Endometrium (tissue), 2 donors: ENCODE measurements around the gene PLAGL1.

Experiments
- FAIRE-seq: peaks from 2 replicates; lab custom pipeline; 2012; peaks lifted over from hg19 to GRCh38; lab: Jason Lieb, UNC
- donor health status: control.
- donor health status: control.

Gene PLAGL1

DNA sequence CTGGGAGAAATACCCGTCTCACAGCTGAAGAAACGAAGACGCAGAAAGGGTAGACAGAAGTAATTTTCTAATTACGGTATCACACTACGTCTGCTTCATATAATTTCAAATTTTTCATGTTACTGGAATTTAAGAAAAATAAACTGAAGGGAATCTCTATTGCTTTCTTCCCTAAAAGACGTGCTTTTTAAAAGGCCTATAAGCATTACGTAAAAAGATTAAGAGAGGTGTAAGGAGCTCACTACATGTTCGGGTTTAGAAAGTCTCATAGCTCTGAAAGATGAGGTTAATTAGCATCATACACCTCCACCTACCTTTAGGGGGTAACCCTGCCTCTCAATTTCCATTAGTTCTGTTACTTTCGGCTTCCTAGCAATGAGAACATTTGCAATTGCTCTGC is 787 bp upstream of the PLAGL1 start:
- no peak for FAIRE-seq

- no peak for FAIRE-seq
These were observed 460 bp downstream of the PLAGL1 start for GRCh38 chr6:144007478-144008119.

DNA sequence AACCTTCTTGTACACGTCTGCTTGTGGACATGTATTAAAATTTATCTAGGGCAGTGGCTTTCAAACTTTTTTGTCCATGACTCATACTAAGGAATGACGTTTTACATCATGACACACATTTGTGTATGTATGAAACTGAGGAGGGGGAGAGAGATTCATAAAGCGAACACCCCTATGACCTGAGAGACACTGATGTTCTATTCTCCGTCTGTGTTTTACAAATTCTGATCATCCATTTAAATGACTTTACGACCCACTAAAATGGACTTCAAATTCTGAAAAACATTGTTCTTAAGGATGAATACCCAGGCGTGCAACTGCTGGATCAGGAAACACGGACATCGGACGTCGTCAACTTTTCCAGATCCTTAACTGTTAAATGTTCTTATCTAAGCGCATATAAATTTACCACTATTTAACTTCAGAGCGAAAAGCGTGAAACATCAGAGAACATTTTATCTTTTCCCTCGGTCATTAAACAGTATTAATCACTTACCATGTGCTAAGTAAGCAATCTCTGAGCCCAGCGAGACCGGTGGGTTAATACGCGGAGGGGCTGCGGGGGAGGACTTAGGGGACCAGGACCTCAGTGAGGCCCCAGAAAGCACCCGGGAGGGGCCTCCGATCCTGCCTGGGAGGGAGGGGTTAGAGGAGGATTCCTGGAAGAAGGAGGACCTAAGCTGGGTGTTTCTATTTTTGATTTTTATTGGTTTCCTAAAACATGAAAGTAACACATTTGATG is 1.2 kb downstream of the PLAGL1 start:
- peak; percentile 48 for FAIRE-seq

- no peak for FAIRE-seq
These were observed 8.7 kb downstream of the PLAGL1 start for GRCh38 chr6:143999406-143999805.

- FAIRE-seq = no peak
These were observed 9.4 kb downstream of the PLAGL1 start for GRCh38 chr6:143998686-143999085.

GRCh38 chr6:143993965-143994646 is 14.0 kb downstream of the PLAGL1 start:
- FAIRE-seq = no peak

- FAIRE-seq = no peak
These were observed 15.8 kb downstream of the PLAGL1 start for GRCh38 chr6:143992285-143992684.

DNA sequence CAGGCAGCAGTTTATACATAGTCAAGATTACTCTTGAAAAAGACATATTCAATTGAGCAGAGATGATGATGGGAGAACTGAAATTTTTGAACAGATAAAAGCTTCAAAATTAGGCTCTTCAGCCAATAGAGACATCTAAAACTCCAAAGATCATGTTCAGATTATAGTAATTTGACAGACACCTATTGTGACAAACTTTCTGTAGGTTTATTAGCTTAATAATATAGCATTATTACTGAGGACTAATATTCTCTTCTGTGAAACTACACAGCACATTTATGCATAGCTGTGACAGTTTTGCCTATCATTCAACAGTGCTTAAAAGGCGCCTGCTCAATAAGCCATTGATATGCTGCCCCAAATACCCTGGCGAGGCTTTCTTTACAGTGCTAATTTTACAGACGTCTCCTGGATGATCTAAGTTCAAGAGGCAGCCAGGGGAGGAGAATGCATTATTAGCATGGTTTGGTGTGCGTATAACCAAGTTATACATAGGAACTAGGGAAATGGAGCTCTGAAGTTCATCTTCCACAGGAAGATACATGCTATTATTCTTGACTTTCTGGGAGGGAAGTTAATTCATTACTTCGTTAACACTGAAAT is 21.5 kb downstream of the PLAGL1 start:
- no peak for FAIRE-seq

GRCh38 chr6:143984666-143985065 is 23.4 kb downstream of the PLAGL1 start:
- FAIRE-seq = no peak

GRCh38 chr6:143982968-143983367 is 25.1 kb downstream of the PLAGL1 start:
- no peak for FAIRE-seq

DNA sequence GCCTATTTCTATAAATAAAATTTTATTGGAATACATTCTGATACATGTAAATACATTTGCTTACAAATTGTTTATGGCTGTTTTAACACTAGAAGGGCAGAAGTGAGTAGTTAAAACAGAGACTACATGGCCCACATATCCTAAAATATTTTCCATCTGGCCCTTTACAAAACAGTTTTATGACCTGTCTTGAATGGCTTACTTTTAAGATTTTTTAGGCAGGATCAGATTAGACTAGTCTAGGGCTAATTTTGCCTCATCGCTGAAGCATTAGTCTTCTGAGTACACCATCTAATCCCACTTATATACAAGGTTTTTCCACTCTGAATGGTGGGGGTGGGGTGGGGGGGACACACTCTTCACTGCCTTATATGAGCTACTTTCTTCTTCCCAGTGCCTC is 27.1 kb downstream of the PLAGL1 start:
- FAIRE-seq = peak; percentile 91

GRCh38 chr6:143976806-143977349 is 31.2 kb downstream of the PLAGL1 start:
- FAIRE-seq = no peak

DNA sequence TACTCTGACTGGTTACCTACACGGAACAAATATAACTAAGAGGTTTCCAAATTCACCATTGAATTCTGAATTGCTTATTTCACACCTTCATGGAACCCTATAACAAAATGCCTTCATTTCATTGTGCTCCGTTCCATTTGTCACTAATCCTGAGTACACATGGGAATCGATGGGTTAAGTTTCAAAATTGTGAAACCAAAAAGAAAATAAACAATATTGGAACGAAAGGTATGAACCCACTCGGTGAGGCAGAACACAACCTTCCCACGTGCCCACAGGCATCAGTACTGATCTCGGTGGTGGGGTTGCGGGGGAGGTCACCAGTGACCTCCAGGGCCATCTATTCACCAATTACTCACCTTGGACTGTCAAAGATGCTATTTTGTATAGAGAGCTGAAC is 34.0 kb downstream of the PLAGL1 start:
- no peak for FAIRE-seq

DNA sequence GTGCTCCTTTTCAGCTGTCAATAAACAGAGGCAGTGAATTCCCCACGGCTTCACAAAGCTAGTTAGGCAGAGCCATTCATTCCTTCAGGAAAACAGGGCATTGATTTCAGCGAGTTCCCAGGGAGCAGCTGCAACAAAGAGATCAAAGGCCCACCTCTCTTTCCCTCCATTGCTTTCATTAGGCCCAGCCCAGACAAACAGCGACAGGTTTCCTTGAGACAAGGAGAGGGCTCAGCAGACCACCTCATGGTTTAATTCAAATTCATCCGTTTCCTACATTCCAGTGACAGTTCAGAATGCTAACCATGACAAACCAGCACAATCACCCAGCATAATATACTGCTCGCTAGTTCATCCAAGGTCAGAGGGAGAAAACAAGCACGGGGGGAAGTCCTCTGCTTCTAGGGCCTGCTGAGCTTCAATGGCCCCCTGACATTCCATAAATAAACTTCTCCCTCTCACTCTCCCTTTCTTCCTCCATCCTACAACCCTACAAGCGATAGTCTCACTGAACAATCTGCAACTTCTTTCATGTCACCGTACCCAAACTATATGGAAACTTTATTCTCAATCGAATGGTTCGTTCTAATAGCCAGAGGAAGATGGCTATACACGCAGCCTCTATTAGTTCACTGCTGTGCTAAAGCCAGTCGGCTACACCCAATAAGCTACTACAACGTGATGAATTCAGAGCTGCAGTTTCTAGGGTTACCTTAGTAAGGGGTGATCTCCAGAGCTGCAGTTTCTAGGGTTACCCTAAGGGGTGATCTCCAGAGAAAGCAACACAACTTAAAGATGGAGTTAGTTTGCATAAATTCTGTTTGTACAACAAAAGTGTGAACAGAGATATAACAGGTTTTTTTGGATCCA is 34.7 kb downstream of the PLAGL1 start:
- no peak for FAIRE-seq

DNA sequence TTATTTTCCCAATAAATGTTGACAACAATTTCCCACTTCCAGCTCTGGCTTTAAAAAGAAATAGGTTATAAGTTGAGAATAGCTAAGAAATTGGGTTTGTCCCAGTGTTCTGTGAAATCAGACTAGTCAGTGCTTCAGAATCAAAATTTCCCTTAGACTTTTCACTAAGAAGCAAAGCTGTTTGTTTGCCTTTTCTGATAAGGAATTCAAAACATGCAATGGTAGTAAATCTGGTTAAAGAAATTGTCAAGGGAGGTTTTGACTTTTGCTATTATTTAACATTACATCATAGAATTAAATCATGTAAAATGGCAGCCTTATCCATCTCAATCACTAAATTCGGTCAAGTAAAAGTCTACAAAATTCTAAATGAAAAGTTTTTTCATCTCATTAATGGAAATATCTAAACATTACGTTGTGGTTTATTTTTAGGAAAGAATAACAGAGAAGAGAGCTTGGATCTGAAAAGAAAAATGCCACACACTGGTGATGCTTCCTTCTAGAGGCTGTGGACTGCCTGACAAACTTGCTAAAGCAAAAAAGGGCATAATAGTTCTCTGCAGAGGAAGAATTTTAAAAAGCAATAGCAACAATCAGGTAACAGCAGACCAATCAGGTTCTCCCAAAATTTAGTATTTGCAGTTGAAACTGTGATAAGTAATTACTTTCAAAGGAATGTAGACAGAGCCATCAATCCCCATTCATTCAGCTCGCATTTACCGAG is 36.4 kb downstream of the PLAGL1 start:
- no peak for FAIRE-seq

DNA sequence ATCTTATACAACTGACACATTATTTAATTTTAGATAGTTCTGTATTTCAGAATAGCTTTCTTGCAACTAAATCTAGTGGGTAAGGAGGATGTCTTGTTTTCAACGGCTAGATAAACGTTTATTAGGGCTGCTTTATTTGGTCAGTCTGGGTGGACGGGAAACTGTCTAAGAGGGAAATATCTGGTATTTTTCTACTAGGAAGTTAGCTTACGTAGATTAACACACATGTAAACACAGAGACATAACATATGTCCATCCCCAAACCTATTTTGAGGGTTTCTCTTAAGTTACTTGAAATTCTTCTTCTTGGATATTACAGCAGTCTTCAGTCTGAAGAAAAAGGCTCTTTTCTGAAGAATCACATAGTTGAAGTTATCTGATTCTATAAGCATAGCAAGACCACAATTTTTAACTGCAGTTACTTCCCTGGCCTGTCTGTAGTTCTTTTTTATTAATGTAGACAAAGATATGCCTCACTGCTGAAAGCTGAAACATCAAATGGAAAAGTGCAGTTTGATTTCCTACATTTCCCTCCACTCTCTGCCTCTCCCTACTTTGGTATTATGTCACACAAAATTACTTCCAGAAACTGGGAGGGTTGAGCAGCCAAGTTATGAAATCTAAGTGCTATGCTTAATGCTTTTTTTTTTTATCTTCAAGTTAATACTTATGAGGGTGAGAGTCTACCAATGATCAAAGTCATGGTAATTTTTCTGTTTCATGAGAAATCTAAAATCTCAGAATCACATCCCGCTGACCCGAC is 37.4 kb downstream of the PLAGL1 start:
- FAIRE-seq = no peak

DNA sequence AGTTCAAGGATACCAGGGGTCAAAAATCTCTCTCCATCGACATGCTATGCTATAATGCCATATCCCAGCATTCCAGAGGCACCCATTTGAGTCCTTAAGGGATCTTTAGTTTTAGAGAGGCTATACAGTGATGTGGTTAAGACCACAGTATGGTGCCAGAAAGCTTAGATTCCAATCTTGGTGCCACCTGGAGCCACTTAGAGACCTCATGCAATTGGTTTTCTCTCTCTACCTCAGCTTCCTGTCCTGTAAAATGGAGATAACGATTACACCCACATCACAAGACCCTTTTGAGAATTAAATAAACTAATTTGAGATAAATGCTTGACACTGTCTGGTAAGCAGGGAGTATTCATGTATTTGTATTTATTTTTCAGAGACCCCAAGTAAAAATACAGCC is 39.0 kb downstream of the PLAGL1 start:
- FAIRE-seq = no peak

DNA sequence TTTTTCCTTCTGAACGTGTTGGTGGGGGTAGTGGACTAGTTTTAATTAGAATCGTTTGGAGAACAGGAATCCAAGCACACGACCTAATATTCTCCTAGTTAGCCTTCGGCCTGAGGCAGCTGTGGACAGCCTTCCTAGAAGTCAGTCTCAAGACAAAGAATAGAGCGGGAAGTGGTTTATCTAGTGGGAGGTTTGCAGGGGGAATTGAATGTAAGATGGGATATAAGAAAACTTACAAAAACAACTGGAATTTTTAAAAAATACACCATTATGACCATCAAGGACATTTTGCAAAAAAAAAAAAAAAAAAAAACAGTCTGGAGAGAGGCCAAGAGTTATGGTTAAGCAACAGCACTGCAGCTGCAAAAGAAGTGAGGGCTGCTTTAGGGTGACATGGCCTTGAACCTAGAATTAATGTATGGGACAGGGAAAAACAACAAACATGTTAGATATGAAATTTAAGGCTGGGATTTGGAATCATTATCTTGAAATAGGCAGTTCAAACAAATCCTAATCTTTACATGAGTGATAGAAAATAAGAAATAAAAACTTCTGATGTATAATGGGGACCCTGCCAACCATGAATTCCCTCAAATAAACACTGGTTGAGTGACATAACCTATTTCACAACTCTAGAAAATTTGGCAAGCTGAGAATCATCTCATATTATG is 40.2 kb downstream of the PLAGL1 start:
- FAIRE-seq = no peak

DNA sequence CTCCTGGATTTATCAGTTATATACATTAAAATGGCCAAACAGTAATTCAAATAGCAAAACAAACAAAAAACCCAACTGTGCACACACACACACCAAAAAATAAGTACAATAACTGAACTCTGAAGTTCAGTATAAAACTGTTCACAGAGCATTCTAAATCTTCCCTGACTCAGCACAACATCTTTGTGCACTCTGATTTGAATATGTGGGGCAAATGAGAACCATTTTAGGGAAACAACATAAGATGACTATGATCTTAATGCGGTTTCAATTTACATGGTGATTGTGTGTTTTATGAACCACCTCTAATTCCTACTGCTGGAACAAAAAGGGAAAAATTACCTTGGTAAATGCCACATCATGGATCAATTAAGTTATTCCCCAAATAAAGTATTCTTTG is 41.7 kb downstream of the PLAGL1 start:
- no peak for FAIRE-seq
